ENCODE data around the gene CLDN18.

The CLDN18 gene

GRCh38 chr3:138027821-138028220 lies 17.9 kb downstream of the CLDN18 start:
- DNase-seq = no peak

GRCh38 chr3:138030734-138031280 lies 20.8 kb downstream of the CLDN18 start:
- no peak for DNase-seq

GRCh38 chr3:138031536-138031935 lies 21.6 kb downstream of the CLDN18 start:
- no peak for DNase-seq

- DNase-seq = no peak
Observed at GRCh38 chr3:138032567-138032966, 22.6 kb downstream of the CLDN18 start.

GRCh38 chr3:138033202-138033691 lies 23.3 kb downstream of the CLDN18 start:
- no peak for DNase-seq

GRCh38 chr3:138034918-138035317 lies 25.0 kb downstream of the CLDN18 start:
- DNase-seq = no peak

- DNase-seq = no peak
Observed at GRCh38 chr3:138036572-138036971, 26.6 kb downstream of the CLDN18 start.

GRCh38 chr3:138038725-138039462 lies 28.9 kb downstream of the CLDN18 start:
- no peak for DNase-seq

- no peak for DNase-seq
Observed at GRCh38 chr3:138042043-138042442, 32.1 kb downstream of the CLDN18 start.

GRCh38 chr3:138043266-138044029 lies 33.5 kb downstream of the CLDN18 start:
- no peak for DNase-seq

GRCh38 chr3:138046085-138046484 lies 36.1 kb downstream of the CLDN18 start:
- DNase-seq = no peak

GRCh38 chr3:138046955-138047354 lies 37.0 kb downstream of the CLDN18 start:
- no peak for DNase-seq

- no peak for DNase-seq
Observed at GRCh38 chr3:138047596-138048158, 37.7 kb downstream of the CLDN18 start.

- no peak for DNase-seq
Observed at GRCh38 chr3:138049157-138049919, 39.4 kb downstream of the CLDN18 start.

GRCh38 chr3:138051947-138052802 lies 42.2 kb downstream of the CLDN18 start:
- DNase-seq = no peak

GRCh38 chr3:138054057-138054456 lies 44.1 kb downstream of the CLDN18 start:
- no peak for DNase-seq

- DNase-seq = no peak
Observed at GRCh38 chr3:138057384-138057783, 47.4 kb downstream of the CLDN18 start.

- no peak for DNase-seq
Observed at GRCh38 chr3:138059261-138059660, 49.3 kb downstream of the CLDN18 start.

GRCh38 chr3:138060792-138061191 lies 50.8 kb downstream of the CLDN18 start:
- DNase-seq = no peak

GRCh38 chr3:138062037-138062436 lies 52.1 kb downstream of the CLDN18 start:
- DNase-seq = no peak

- no peak for DNase-seq
Observed at GRCh38 chr3:138062626-138063025, 52.7 kb downstream of the CLDN18 start.

GRCh38 chr3:138063416-138063815 lies 53.5 kb downstream of the CLDN18 start:
- DNase-seq = no peak
